ENCODE data around the gene RNF213.

- TF ChIP-seq ZNF274 (IDR thresholded peaks at IDR 0.05; ENCODE audit: low read depth, low read length) (no peak), SUZ12 (IDR thresholded peaks at IDR 0.05; ENCODE audit: extremely low read depth, insufficient read depth, insufficient read length) (no peak)
These were observed 68.2 kb downstream of the RNF213 start for GRCh38 chr17:80328634-80329380.
